ENCODE data around the gene PTPN14.

The PTPN14 gene

DNA sequence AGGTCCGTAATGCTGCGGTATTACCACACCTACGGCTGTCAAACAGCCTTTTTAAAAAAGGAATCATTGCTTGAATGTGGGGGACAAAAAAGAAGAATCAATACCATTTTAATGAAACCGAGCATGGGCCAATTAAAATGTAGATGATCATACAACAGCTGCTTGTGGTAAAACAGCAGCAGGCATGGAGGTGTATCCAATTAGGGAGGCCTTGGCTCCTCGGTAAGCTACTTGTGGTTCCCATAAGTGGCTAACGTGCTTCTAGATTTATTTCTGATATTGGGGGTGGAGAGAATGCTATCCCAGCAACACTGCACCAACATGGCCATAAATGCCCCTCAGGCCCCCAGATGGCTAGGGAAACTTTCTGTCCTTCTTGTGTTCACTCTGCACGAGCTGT is 1.8 kb downstream of the PTPN14 start:
- Histone ChIP-seq H3K4me1 (ENCODE audit: low read length) (no peaks in the 10 kb centered on the region), H2AFZ (ENCODE audit: low read length) (no peak overlapping the region), H3K9ac (ENCODE audit: low read length) (no peak overlapping the region), H3K79me2 (ENCODE audit: low read length) (no peaks in the 10 kb centered on the region), H3K36me3 (replicated peaks; ENCODE audit: insufficient read depth, low read length) (no peaks in the 10 kb centered on the region), H3K27me3 (replicated peaks; ENCODE audit: insufficient read depth, low read length) (0 out of 2 replicates have a peak, but pooled peaks cover 5% of the 10 kb centered on the region), H3K4me3 (ENCODE audit: low read length) (no peak overlapping the region), H3K4me2 (ENCODE audit: low read depth, low read length) (no peak overlapping the region), H3K9me3 (replicated peaks; ENCODE audit: insufficient read depth, low read length) (no peaks in the 10 kb centered on the region), H3K27ac (ENCODE audit: low read length) (no peak overlapping the region), H4K20me1 (ENCODE audit: insufficient read depth, low read length) (no peaks in the 10 kb centered on the region), H3F3A (ENCODE audit: insufficient read depth, low read length) (no peaks in the 10 kb centered on the region), H3K9me2 (replicated peaks; ENCODE audit: insufficient read depth, low read length) (no peaks in the 10 kb centered on the region)
- TF ChIP-seq EZH2phosphoT487 (IDR thresholded peaks at IDR 0.05; ENCODE audit: low read length) (no peak), EZH2 (optimal IDR thresholded peaks at IDR 0.05; ENCODE audit: low read depth, low read length) (no peak)
- TF ChIP-seq, protein P1, sequence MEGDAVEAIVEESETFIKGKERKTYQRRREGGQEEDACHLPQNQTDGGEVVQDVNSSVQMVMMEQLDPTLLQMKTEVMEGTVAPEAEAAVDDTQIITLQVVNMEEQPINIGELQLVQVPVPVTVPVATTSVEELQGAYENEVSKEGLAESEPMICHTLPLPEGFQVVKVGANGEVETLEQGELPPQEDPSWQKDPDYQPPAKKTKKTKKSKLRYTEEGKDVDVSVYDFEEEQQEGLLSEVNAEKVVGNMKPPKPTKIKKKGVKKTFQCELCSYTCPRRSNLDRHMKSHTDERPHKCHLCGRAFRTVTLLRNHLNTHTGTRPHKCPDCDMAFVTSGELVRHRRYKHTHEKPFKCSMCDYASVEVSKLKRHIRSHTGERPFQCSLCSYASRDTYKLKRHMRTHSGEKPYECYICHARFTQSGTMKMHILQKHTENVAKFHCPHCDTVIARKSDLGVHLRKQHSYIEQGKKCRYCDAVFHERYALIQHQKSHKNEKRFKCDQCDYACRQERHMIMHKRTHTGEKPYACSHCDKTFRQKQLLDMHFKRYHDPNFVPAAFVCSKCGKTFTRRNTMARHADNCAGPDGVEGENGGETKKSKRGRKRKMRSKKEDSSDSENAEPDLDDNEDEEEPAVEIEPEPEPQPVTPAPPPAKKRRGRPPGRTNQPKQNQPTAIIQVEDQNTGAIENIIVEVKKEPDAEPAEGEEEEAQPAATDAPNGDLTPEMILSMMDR (IDR thresholded peaks at IDR 0.05; ENCODE audit: low read length): no peak
- DNase-seq: no peak

DNA sequence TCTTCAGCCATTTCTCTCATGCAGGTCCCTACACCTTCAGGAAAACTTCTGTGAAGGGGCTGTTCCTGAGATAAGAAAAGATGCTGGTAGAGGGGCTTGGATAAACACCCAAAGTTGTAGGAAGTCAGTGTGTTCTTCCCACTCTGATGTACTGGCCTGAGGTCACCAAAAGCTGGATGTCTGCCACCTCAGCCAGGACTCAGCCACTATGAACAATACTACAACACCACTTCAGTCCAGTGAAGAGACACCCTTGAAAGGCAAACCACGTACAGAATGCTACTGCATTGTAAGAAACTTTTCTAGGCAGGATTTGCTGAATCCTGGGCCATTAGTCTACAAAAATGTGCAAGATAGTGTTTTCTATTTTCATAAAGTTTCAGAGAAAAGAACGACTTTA is 2.4 kb downstream of the PTPN14 start:
- Histone ChIP-seq H3K4me2 (ENCODE audit: low read depth, low read length) (no peak overlapping the region), H3K9ac (ENCODE audit: low read length) (no peak overlapping the region), H2AFZ (ENCODE audit: low read length) (no peak overlapping the region), H3F3A (ENCODE audit: insufficient read depth, low read length) (no peaks in the 10 kb centered on the region), H3K27ac (ENCODE audit: low read length) (no peak overlapping the region), H3K79me2 (ENCODE audit: low read length) (no peaks in the 10 kb centered on the region), H3K4me1 (ENCODE audit: low read length) (no peaks in the 10 kb centered on the region), H3K9me2 (replicated peaks; ENCODE audit: insufficient read depth, low read length) (no peaks in the 10 kb centered on the region), H3K4me3 (ENCODE audit: low read length) (no peak overlapping the region), H3K36me3 (replicated peaks; ENCODE audit: insufficient read depth, low read length) (no peaks in the 10 kb centered on the region), H3K9me3 (replicated peaks; ENCODE audit: insufficient read depth, low read length) (no peaks in the 10 kb centered on the region), H4K20me1 (ENCODE audit: insufficient read depth, low read length) (no peaks in the 10 kb centered on the region), H3K27me3 (replicated peaks; ENCODE audit: insufficient read depth, low read length) (0 out of 2 replicates have a peak, but pooled peaks cover 5% of the 10 kb centered on the region)
- TF ChIP-seq, protein P1 (IDR thresholded peaks at IDR 0.05; ENCODE audit: low read length): no peak
- TF ChIP-seq EZH2 (optimal IDR thresholded peaks at IDR 0.05; ENCODE audit: low read depth, low read length) (no peak), EZH2phosphoT487 (IDR thresholded peaks at IDR 0.05; ENCODE audit: low read length) (no peak)
- no peak for DNase-seq

DNA sequence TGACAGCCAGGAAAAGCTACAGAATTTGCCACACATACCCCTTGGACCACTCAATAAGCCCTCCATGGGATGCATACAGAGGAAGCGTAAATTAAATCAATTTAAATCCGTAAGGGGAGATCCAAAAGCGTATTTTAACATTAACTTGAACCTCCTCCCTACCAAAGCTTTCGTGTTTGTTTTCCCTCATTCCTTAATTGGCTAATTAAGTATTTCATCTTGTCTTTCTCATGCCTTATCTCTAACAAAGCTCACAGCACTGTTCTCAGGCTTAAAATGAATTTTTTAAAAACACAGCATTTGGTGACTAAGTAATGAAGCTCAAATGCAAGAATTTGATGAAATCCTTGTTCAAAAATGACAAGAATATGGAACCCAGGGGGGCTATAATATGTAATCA is 3.1 kb downstream of the PTPN14 start:
- Histone ChIP-seq H3K27me3 (replicated peaks; ENCODE audit: insufficient read depth, low read length) (0 out of 2 replicates have a peak, but pooled peaks cover 5% of the 10 kb centered on the region), H3K27ac (ENCODE audit: low read length) (no peak overlapping the region), H3K4me2 (ENCODE audit: low read depth, low read length) (no peak overlapping the region), H3K9me3 (replicated peaks; ENCODE audit: insufficient read depth, low read length) (no peaks in the 10 kb centered on the region), H3K9me2 (replicated peaks; ENCODE audit: insufficient read depth, low read length) (no peaks in the 10 kb centered on the region), H3K4me3 (ENCODE audit: low read length) (no peak overlapping the region), H2AFZ (ENCODE audit: low read length) (no peak overlapping the region), H3K4me1 (ENCODE audit: low read length) (no peaks in the 10 kb centered on the region), H3K36me3 (replicated peaks; ENCODE audit: insufficient read depth, low read length) (no peaks in the 10 kb centered on the region), H4K20me1 (ENCODE audit: insufficient read depth, low read length) (no peaks in the 10 kb centered on the region), H3K9ac (ENCODE audit: low read length) (no peak overlapping the region), H3K79me2 (ENCODE audit: low read length) (no peaks in the 10 kb centered on the region), H3F3A (ENCODE audit: insufficient read depth, low read length) (no peaks in the 10 kb centered on the region)
- DNase-seq: no peak
- TF ChIP-seq, protein P1 (IDR thresholded peaks at IDR 0.05; ENCODE audit: low read length): no peak
